ENCODE measurements around the gene RBM20.

DNA sequence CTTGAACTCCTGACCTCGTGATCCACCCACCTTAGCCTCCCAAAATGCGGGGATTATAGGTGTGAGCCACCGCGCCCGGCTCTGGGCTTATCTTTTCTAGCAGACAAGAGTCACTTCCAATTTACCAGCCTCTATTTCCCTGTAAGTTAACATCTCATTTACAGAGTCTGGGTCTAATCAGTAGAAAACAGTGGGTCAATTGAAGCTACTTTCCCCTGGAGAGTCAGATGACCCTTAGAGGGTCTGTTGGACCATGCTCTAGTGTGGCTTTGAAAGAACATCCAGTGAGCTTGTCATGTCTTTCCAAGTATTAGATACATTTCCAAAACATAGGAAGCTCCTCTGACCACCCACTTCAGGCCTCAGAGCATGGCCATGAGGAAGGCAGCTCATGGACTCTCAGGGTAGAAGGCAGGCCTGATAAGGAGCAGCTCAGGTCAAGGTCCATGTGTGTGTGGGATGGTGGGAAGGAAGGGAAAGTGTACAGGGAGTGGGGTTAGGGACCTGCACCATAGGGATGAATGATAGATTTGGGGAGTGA is 27.6 kb upstream of the RBM20 start:
- no peak for TF ChIP-seq EZH2 (IDR thresholded peaks at IDR 0.05; ENCODE audit: insufficient read depth, poor library complexity, severe bottlenecking)
- no peak for TF ChIP-seq EZH2phosphoT487 (IDR thresholded peaks at IDR 0.05; ENCODE audit: insufficient read depth, low read depth)
